IMR-90 (cell line): ENCODE results near the gene TRIM63. TPM values are rescaled to one million over a fixed set of nuclear protein-coding genes. Genes with fewer than 3 reads are reported as not detected.

Source experiments
- ATAC-seq: fragments of 200-7000 bp; cut with Tn5 transposase; 2 replicates; pipeline ENCODE4 v1.9.1; 2020; ENCODE audit warnings: low read depth, mild to moderate bottlenecking, moderate library complexity
- BruUV-seq: library from RNA; stranded (reverse); fragments of 400-500 nt; replicated peaks from 2 replicates; lab custom pipeline; 2021; lab: Mats Ljungman, UMichigan
- CTCF ChIA-PET: fragments of 300-600 bp; formaldehyde crosslinking; extraction: SDS; loops from one replicate; lab custom pipeline; 2021; ENCODE audit warnings: antibody characterized with exemption; lab: Yijun Ruan, JAX
- POLR2A ChIA-PET: fragments of 300-600 bp; sonication (Branson Sonifier 250); formaldehyde crosslinking; loops from one replicate; lab custom pipeline; 2022; ENCODE audit warnings: antibody characterized with exemption; ENCODE audit not compliant: unreplicated experiment; lab: Charles Lee
- DNase-seq: peaks from one replicate; pipeline ENCODE4 v3.0.0; 2013
- H2AFZ ChIP-seq: replicated peaks from 2 replicates; pipeline ENCODE3; 2013; ENCODE audit warnings: low read length, mild to moderate bottlenecking; ENCODE audit not compliant: poor library complexity
- H2AK5ac ChIP-seq: 2 replicates; pipeline ENCODE4 v1.6.1; 2013; ENCODE audit warnings: low read depth, low read length, inconsistent platforms
- H2AK9ac ChIP-seq: replicated peaks from 2 replicates; pipeline ENCODE3; 2013; ENCODE audit warnings: mild to moderate bottlenecking, low read depth, low read length, moderate library complexity; ENCODE audit not compliant: poor library complexity
- H2BK120ac ChIP-seq: 2 replicates; pipeline ENCODE4 v1.6.1; 2013; ENCODE audit warnings: low read depth, low read length, inconsistent platforms
- H2BK15ac ChIP-seq: 3 replicates; pipeline ENCODE4 v1.6.1; 2013; ENCODE audit warnings: low read depth, low read length, inconsistent platforms
- H2BK20ac ChIP-seq: 2 replicates; pipeline ENCODE4 v1.6.1; 2013; ENCODE audit warnings: low read depth, mild to moderate bottlenecking, inconsistent platforms, low read length, moderate library complexity
- H2BK5ac ChIP-seq: 2 replicates; pipeline ENCODE4 v1.6.1; 2013; ENCODE audit warnings: mild to moderate bottlenecking, low read depth, low read length, inconsistent platforms; ENCODE audit not compliant: poor library complexity, severe bottlenecking
- H3K14ac ChIP-seq: replicated peaks from 2 replicates; pipeline ENCODE4 v1.6.1; 2013; ENCODE audit warnings: low read depth, low read length, inconsistent platforms
- H3K18ac ChIP-seq: 2 replicates; pipeline ENCODE4 v1.6.1; 2013; ENCODE audit warnings: low read depth, low read length, control low read depth
- H3K23ac ChIP-seq: 2 replicates; pipeline ENCODE4 v1.6.1; 2013; ENCODE audit warnings: low read depth, low read length, inconsistent platforms
- H3K27ac ChIP-seq: 2 replicates; pipeline ENCODE4 v1.5.1; 2013; ENCODE audit warnings: mild to moderate bottlenecking, control low read depth, low read length; ENCODE audit not compliant: insufficient read depth
- H3K27me3 ChIP-seq: 2 replicates; pipeline ENCODE4 v1.6.1; 2013; ENCODE audit warnings: low read length; ENCODE audit not compliant: control insufficient read depth, insufficient read depth
- H3K36me3 ChIP-seq: 2 replicates; pipeline ENCODE4 v1.6.1; 2013; ENCODE audit warnings: low read length, mixed read lengths; ENCODE audit not compliant: control insufficient read depth, insufficient read depth
- H3K4ac ChIP-seq: 2 replicates; pipeline ENCODE4 v1.6.1; 2013; ENCODE audit warnings: low read depth, low read length, inconsistent platforms
- H3K4me1 ChIP-seq: 2 replicates; pipeline ENCODE4 v1.6.1; 2013; ENCODE audit warnings: low read length, mixed read lengths; ENCODE audit not compliant: control insufficient read depth, insufficient read depth
- H3K4me2 ChIP-seq: 2 replicates; pipeline ENCODE4 v1.6.1; 2013; ENCODE audit warnings: low read depth, mild to moderate bottlenecking, control low read depth, low read length, moderate library complexity
- H3K4me3 ChIP-seq: 2 replicates; pipeline ENCODE4 v1.5.1; 2013; ENCODE audit warnings: low read depth, mild to moderate bottlenecking, control low read depth, low read length, moderate library complexity; ENCODE audit not compliant: insufficient read depth
- H3K56ac ChIP-seq: 2 replicates; pipeline ENCODE4 v1.6.1; 2013; ENCODE audit warnings: low read length, inconsistent platforms; ENCODE audit not compliant: insufficient read depth; ENCODE audit errors: extremely low read depth
- H3K79me1 ChIP-seq, 2 experiments: 2 replicates each; pipeline ENCODE4 v1.6.1; 2013; ENCODE audit warnings: low read length in 2 of 2, inconsistent platforms in 1 of 2, low read depth in 1 of 2
- H3K9ac ChIP-seq: 2 replicates; pipeline ENCODE4 v1.6.1; 2013; ENCODE audit warnings: low read depth, low read length, control low read depth
- H3K9me1 ChIP-seq: 2 replicates; pipeline ENCODE4 v1.6.1; 2013; ENCODE audit warnings: low read length, inconsistent platforms; ENCODE audit not compliant: insufficient read depth
- H3K9me3 ChIP-seq: 2 replicates; pipeline ENCODE4 v1.6.1; 2013; ENCODE audit warnings: low read length; ENCODE audit not compliant: control insufficient read depth, insufficient read depth
- H4K20me1 ChIP-seq: 2 replicates; pipeline ENCODE4 v1.6.1; 2013; ENCODE audit warnings: low read length, inconsistent platforms; ENCODE audit not compliant: insufficient read depth
- H4K5ac ChIP-seq: 2 replicates; pipeline ENCODE4 v1.6.1; 2013; ENCODE audit warnings: mild to moderate bottlenecking, low read depth, low read length, control low read depth
- H4K8ac ChIP-seq, 2 experiments: 2 replicates each; pipeline ENCODE4 v1.6.1; 2013; ENCODE audit warnings: low read depth in 2 of 2, low read length in 2 of 2, control low read depth in 1 of 2, inconsistent platforms in 1 of 2
- H4K91ac ChIP-seq: 2 replicates; pipeline ENCODE4 v1.6.1; 2013; ENCODE audit warnings: low read depth, low read length, inconsistent platforms; ENCODE audit not compliant: insufficient read depth
- CTCF ChIP-seq: conservative IDR thresholded peaks from 2 replicates; pipeline ENCODE4 v1.5.1; 2012; ENCODE audit warnings: mild to moderate bottlenecking, low read depth, low read length, improper control_type of control experiment
- USF2 ChIP-seq: fragments of 150-350 bp; IDR thresholded peaks from 2 replicates; pipeline ENCODE4 v1.6.1; 2017; ENCODE audit warnings: mild to moderate bottlenecking, antibody characterized with exemption, low read length, low read depth
- WGBS, 2 experiments: methylation state at CpG; one replicate each; pipeline versions ENCODE4 v1.1.5 to v1.1.7; 2013; ENCODE audit warnings: missing lambda C conversion rate in 2 of 2; ENCODE audit not compliant: insufficient read length in 1 of 2; ENCODE audit errors: extremely low coverage in 2 of 2; 5-methylcytosine and 5-hydroxymethylcytosine counted together
- dilution Hi-C: fragments of 300-500 bp; cut with HindIII; formaldehyde crosslinking; loops from one replicate; pipeline ENCODE4 v1.14.3; 2018; ENCODE audit warnings: low sequenced_read_pairs; ENCODE audit not compliant: unreplicated experiment
- in situ Hi-C: fragments of 300-500 bp; cut with MboI; formaldehyde crosslinking; loops from 3 replicates; pipeline ENCODE4 v1.14.3; 2019; ENCODE audit warnings: low sequenced_read_pairs, inconsistent platforms, mixed read lengths
- intact Hi-C: fragments of 100-400 bp; cut with micrococcal nuclease; formaldehyde crosslinking; loops from 2 replicates; pipeline ENCODE4 v1.10.0; 2022
- polyA plus RNA-seq, 3 experiments: library from polyadenylated mRNA; depleted of rRNA; stranded (reverse); fragments of >200 nt; gene quantifications; 2 replicates each; pipeline ENCODE4 v1.2.3, GENCODE V29; 2012; ENCODE audit warnings: low replicate concordance in 1 of 3
- total RNA-seq: library from RNA; depleted of rRNA; stranded (reverse); fragments of >200 nt; gene quantifications from 2 replicates; pipeline ENCODE4 v1.2.3, GENCODE V29; 2012

The TRIM63 gene
- total and polyA plus RNA-seq, 2 of the 4 experiments (the other 2 are of a cell fraction): not detected

- TF ChIP-seq CTCF (no peak), USF2 (peak; percentile 51; the same call in 1 of the 2 replicates)
- 80% methylated on average over 1 of the region's 10 CpGs; no CpG with 5 or more reads in 1 of the 2 experiments for WGBS, 2 experiments
- Histone ChIP-seq H3K9me3 (no peaks in the 10 kb centered on the region; the same call in 1 of the 2 replicates), H2BK5ac (no peak overlapping the region), H3K18ac (no peak overlapping the region), H3K4me1 (no peaks in the 10 kb centered on the region), H2AK9ac (no peak overlapping the region), H4K8ac (no peak overlapping the region), H4K91ac (no peak overlapping the region), H3K27me3 (peaks cover 85% of the 10 kb centered on the region), H2BK15ac (no peak overlapping the region), H3K23ac (no peak overlapping the region), H2AFZ (no peak overlapping the region), H3K36me3 (no peaks in the 10 kb centered on the region), H3K14ac (no peak overlapping the region), H3K4me2 (no peak overlapping the region), H3K56ac (no peak overlapping the region), H3K9me1 (no peaks in the 10 kb centered on the region), H3K4ac (no peak overlapping the region), H3K27ac (no peak overlapping the region), H2BK120ac (no peak overlapping the region), H2BK20ac (no peak overlapping the region), H3K9ac (no peak overlapping the region), H4K20me1 (no peaks in the 10 kb centered on the region), H3K4me3 (no peak overlapping the region), H3K79me1 (no peaks in the 10 kb centered on the region), H4K5ac (no peak overlapping the region), H2AK5ac (no peak overlapping the region)
- CTCF ChIA-PET: no interaction called here
- ATAC-seq (no peak), DNase-seq (peak; percentile 10)
- intact Hi-C loops: no loop called here
- dilution Hi-C loops: no loop called here
- BruUV-seq: no TSS peak
- POLR2A ChIA-PET: no interaction called here
- in situ Hi-C loops: no loop called here
These were observed 17.7 kb downstream of the TRIM63 start for GRCh38 chr1:26049531-26050247.
